ENCODE data around the gene LUC7L3. TPM values are rescaled to one million over a fixed set of nuclear protein-coding genes. Genes with fewer than 3 reads are reported as not detected.
A peak's percentile ranks its signal among the peaks of the same experiment; 100 is the strongest.

LUC7L3 gene
- polyA plus RNA-seq, 2 of the 4 experiments (the other 2 are of a cell fraction): 209 to 211 TPM

- H3K4me2 ChIP-seq: peak overlapping the region; percentile 67
- H3K27ac ChIP-seq: peak overlapping the region; percentile 97 to 98
- peak overlapping the region; percentile 11; the same call in 2 of the 3 replicates for H3K4me3 ChIP-seq
- peaks cover 100% of the 10 kb centered on the region for H3K4me1 ChIP-seq
- DNase-seq (ENCODE audit: low read depth in 1 of 2, low spot score in 1 of 2) (peak; percentile 93 to 94), ATAC-seq (peak; percentile 57 to 75), FAIRE-seq (peak; percentile 99)
- no peaks in the 10 kb centered on the region for H3K9me3 ChIP-seq
- ChIA-PET POLR2A (interaction anchor here (1.0 to 4.8 kb wide), 5 partner anchors 9 to 49 kb away, joined by 3 to 35 read pairs (median 4); no protein-coding TSS in a partner anchor), CTCF (interaction anchor here (0.5 to 52.6 kb wide), 5 partner anchors 6 to 140 kb away, joined by 4 to 2097 read pairs (median 783); partner anchors contain the start of genes ABCC3 and SPATA20)
- WGBS (ENCODE audit: missing lambda C conversion rate): 3% methylated on average over 14 of the region's 14 CpGs
- TF ChIP-seq NPAS2 (CRISPR knock-in tag; IDR thresholded peaks at IDR 0.05; ENCODE audit: borderline replicate concordance) (no peak), REST (IDR thresholded peaks at IDR 0.05) (no peak), USF2 (IDR thresholded peaks at IDR 0.05) (peak; percentile 64), HMGXB4 (CRISPR knock-in tag; IDR thresholded peaks at IDR 0.05; ENCODE audit: borderline replicate concordance) (no peak), RARB (CRISPR knock-in tag; IDR thresholded peaks at IDR 0.05) (0 out of 2 replicates have a peak, but pooled peaks have one; percentile 50), HEYL (CRISPR knock-in tag; IDR thresholded peaks at IDR 0.05) (peak; percentile 61; the same call in 1 of the 2 replicates), TFCP2L1 (CRISPR knock-in tag; IDR thresholded peaks at IDR 0.05) (0 out of 2 replicates have a peak, but pooled peaks have one; percentile 18), MAX (IDR thresholded peaks at IDR 0.05) (peak; percentile 90), BHLHE40 (IDR thresholded peaks at IDR 0.05; ENCODE audit: low read depth, low read length) (no peak), EP300 (IDR thresholded peaks at IDR 0.05) (peak; percentile 69 to 86; a peak in 3 of 5 replicates), SMC3 (IDR thresholded peaks at IDR 0.05) (peak; percentile 56), FOXS1 (CRISPR knock-in tag; IDR thresholded peaks at IDR 0.05) (peak; percentile 57; the same call in 1 of the 2 replicates), TP53 (CRISPR knock-in tag; IDR thresholded peaks at IDR 0.05) (no peak), HOXB5 (CRISPR knock-in tag; IDR thresholded peaks at IDR 0.05) (peak; percentile 46), EHF (CRISPR knock-in tag; IDR thresholded peaks at IDR 0.05) (no peak; the same call in none of the 2 replicates), CHD4 (IDR thresholded peaks at IDR 0.05; ENCODE audit: borderline replicate concordance) (no peak), EHMT2 (IDR thresholded peaks at IDR 0.05; ENCODE audit: low read depth) (no peak), JUNB (IDR thresholded peaks at IDR 0.05) (peak; percentile 82), FOSB (CRISPR knock-in tag; IDR thresholded peaks at IDR 0.05) (0 out of 2 replicates have a peak, but pooled peaks have one; percentile 66), ZNF302 (CRISPR knock-in tag; IDR thresholded peaks at IDR 0.05) (peak; percentile 75), CEBPB (IDR thresholded peaks at IDR 0.05) (peak in 1 of 2 experiments; percentile 28; a peak in 1 of 4 replicates), RCOR1 (IDR thresholded peaks at IDR 0.05; ENCODE audit: low read depth, low read length) (no peak), NR3C1 (IDR thresholded peaks at IDR 0.05) (no peak), ATOH8 (CRISPR knock-in tag; IDR thresholded peaks at IDR 0.05; ENCODE audit: low read depth) (no peak), FOSL2 (IDR thresholded peaks at IDR 0.05) (peak; percentile 88), FOSL2 (CRISPR knock-in tag; IDR thresholded peaks at IDR 0.05) (peak; percentile 98), POLR2AphosphoS2 (conservative IDR thresholded peaks at IDR 0.05; ENCODE audit: low read length) (peak; percentile 87; the same call in 1 of the 2 replicates), MYC (IDR thresholded peaks at IDR 0.05; ENCODE audit: borderline replicate concordance, low read length) (0 out of 2 replicates have a peak, but pooled peaks have one; percentile 24), JUN (IDR thresholded peaks at IDR 0.05) (peak; percentile 94 to 96), ESRRA (IDR thresholded peaks at IDR 0.05; ENCODE audit: borderline replicate concordance, low read length) (peak; percentile 98), RAD21 (conservative IDR thresholded peaks at IDR 0.05 in 1 of 2, IDR thresholded peaks at IDR 0.05 in 1 of 2) (peak; percentile 42 to 57; a peak in 4 of 5 replicates), PBX3 (IDR thresholded peaks at IDR 0.05) (peak; percentile 65; the same call in 1 of the 2 replicates)
These were observed 32.8 kb upstream of the LUC7L3 start for GRCh38 chr17:50686494-50687199.
